LNCAP (cell line): ENCODE data around the gene TSKU.

Experiments
- CTCF ChIP-seq: fragments of 450-650 bp; IDR thresholded peaks from 2 replicates; pipeline ENCODE4 v1.5.1; 2017; ENCODE audit warnings: mild to moderate bottlenecking

TSKU gene

GRCh38 chr11:76808996-76809395, 25.8 kb downstream of the TSKU start:
- TF ChIP-seq CTCF: no peak

- peak; percentile 73 for TF ChIP-seq CTCF
Measured at GRCh38 chr11:76810151-76810853, 27.1 kb downstream of the TSKU start.

- TF ChIP-seq CTCF: no peak
Measured at GRCh38 chr11:76811259-76811658, 28.1 kb downstream of the TSKU start.

GRCh38 chr11:76814414-76814813, 31.3 kb downstream of the TSKU start:
- TF ChIP-seq CTCF: no peak

GRCh38 chr11:76820184-76820566, 37.0 kb downstream of the TSKU start:
- TF ChIP-seq CTCF: no peak

GRCh38 chr11:76822406-76822805, 39.2 kb downstream of the TSKU start:
- TF ChIP-seq CTCF: no peak

- TF ChIP-seq CTCF: no peak
Measured at GRCh38 chr11:76823481-76824028, 40.4 kb downstream of the TSKU start.
